ENCODE data around the gene ZNF605. TPM values are rescaled to one million over a fixed set of nuclear protein-coding genes. Genes with fewer than 3 reads are reported as not detected.

Gene ZNF605
- total and polyA plus RNA-seq, 2 donors (not counting 3 experiments of a cell fraction or from before 2014, with no cell fraction given): 2.4 to 11.3 TPM

- Histone ChIP-seq H3K4me1 (ENCODE audit: control insufficient read depth, extremely low read depth, insufficient read depth, low read length) (no peaks in the 10 kb centered on the region), H3K9me1 (replicated peaks; ENCODE audit: control insufficient read depth, extremely low read depth, insufficient read depth, low read length) (no peaks in the 10 kb centered on the region), H3K9ac (replicated peaks; ENCODE audit: extremely low read depth, insufficient read depth, low read length) (no peak overlapping the region), H3K4me2 (ENCODE audit: insufficient read depth, low read length) (no peak overlapping the region), H3K27ac (ENCODE audit: insufficient read depth, low read depth, low read length) (no peak overlapping the region), H3K36me3 (ENCODE audit: control insufficient read depth in 2 of 2, extremely low read depth in 1 of 2, insufficient read depth in 2 of 2, low read length in 2 of 2) (peaks cover 7 to 29% of the 10 kb centered on the region in 2 experiments), H2AFZ (ENCODE audit: low read depth, low read length) (no peak overlapping the region), H3K27me3 (ENCODE audit: control insufficient read depth in 2 of 2, insufficient read depth in 2 of 2, low read length in 2 of 2) (no peaks in the 10 kb centered on the region), H3K79me2 (ENCODE audit: control insufficient read depth, insufficient read depth, low read length) (no peaks in the 10 kb centered on the region), H3K9me3 (replicated peaks; ENCODE audit: control insufficient read depth, insufficient read depth, low read length) (peaks cover 9% of the 10 kb centered on the region), H3K4me3 (replicated peaks in 1 of 3; ENCODE audit: insufficient read depth in 1 of 3, low read depth in 1 of 3, low read length in 3 of 3) (no peak overlapping the region), H4K20me1 (replicated peaks; ENCODE audit: control insufficient read depth, extremely low read depth, insufficient read depth, low read length) (no peaks in the 10 kb centered on the region)
- dilution Hi-C loops (cut with MboI; ENCODE audit: extremely low pct_ligation_motif_present, low sequenced_read_pairs) (no loop called here), intact Hi-C loops (cut with micrococcal nuclease) (no loop called here)
- BruUV-seq (replicated peaks): no TSS peak
- ChIA-PET CTCF (no interaction called here), POLR2A (no interaction called here)
- FAIRE-seq (no peak), DNase-seq (ENCODE audit: low read depth, low spot score) (no peak)
- TF ChIP-seq FOS (IDR thresholded peaks at IDR 0.05; ENCODE audit: borderline replicate concordance, insufficient read depth, low read length): no peak
- no peak for TF ChIP-seq POLR2A (IDR thresholded peaks at IDR 0.05; ENCODE audit: low read depth, low read length)
- TF ChIP-seq, protein P1, sequence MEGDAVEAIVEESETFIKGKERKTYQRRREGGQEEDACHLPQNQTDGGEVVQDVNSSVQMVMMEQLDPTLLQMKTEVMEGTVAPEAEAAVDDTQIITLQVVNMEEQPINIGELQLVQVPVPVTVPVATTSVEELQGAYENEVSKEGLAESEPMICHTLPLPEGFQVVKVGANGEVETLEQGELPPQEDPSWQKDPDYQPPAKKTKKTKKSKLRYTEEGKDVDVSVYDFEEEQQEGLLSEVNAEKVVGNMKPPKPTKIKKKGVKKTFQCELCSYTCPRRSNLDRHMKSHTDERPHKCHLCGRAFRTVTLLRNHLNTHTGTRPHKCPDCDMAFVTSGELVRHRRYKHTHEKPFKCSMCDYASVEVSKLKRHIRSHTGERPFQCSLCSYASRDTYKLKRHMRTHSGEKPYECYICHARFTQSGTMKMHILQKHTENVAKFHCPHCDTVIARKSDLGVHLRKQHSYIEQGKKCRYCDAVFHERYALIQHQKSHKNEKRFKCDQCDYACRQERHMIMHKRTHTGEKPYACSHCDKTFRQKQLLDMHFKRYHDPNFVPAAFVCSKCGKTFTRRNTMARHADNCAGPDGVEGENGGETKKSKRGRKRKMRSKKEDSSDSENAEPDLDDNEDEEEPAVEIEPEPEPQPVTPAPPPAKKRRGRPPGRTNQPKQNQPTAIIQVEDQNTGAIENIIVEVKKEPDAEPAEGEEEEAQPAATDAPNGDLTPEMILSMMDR (IDR thresholded peaks at IDR 0.05; ENCODE audit: extremely low read depth in 1 of 2, insufficient read depth in 1 of 2, low read depth in 1 of 2, low read length in 2 of 2): no peak
- TF ChIP-seq EZH2 (IDR thresholded peaks at IDR 0.05; ENCODE audit: borderline replicate concordance, low read depth, low read length, severe bottlenecking): no peak
- TF ChIP-seq GATA2 (IDR thresholded peaks at IDR 0.05; ENCODE audit: insufficient read depth, insufficient read length, low read depth, low read length): no peak
These were observed 13.5 kb downstream of the ZNF605 start for GRCh38 chr12:132942611-132943010.

DNA sequence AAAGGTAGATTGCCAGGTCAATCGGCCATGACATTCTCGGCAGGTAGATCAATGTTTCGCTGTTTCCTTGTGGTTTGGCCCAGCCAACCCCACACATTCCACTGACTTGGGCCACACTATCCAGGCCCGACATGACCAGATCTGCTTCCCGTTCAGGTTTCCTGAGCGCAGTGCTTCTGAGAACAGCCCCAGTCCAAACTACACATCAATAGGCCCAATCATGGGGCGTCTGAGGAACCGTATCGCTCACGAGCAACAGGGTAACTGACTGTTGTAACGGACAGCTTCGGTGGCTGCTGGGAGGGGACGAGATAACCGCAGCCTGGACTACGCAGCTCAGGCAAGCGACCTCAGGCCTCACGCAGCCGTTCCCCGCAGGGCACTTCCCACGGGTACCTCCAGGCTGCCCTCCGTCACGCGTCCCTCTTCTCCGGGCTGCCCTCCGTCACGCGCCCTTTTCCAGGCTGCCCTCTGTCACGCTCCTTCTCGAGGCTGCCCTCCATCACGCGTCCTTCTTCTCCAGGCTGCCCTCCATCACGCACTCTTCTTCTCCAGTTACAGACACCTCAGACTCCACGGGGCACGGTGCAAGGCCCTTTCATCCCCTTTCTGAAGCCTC, 14.7 kb downstream of the ZNF605 start:
- H3K9me3 ChIP-seq (replicated peaks; ENCODE audit: control insufficient read depth, insufficient read depth, low read length): peaks cover 9% of the 10 kb centered on the region

More for the DNA sequence above, 14.7 kb downstream of the ZNF605 start:
- no peak for DNase-seq (ENCODE audit: low read depth, low spot score)
- no peaks in the 10 kb centered on the region for H3K27me3 ChIP-seq (ENCODE audit: control insufficient read depth in 2 of 2, insufficient read depth in 2 of 2, low read length in 2 of 2)
- dilution Hi-C loops (cut with MboI; ENCODE audit: extremely low pct_ligation_motif_present, low sequenced_read_pairs) (no loop called here), intact Hi-C loops (cut with micrococcal nuclease) (no loop called here)
- ChIA-PET POLR2A (no interaction called here), CTCF (no interaction called here)
- no peak for FAIRE-seq
- no peak overlapping the region for H3K4me3 ChIP-seq (replicated peaks in 1 of 3; ENCODE audit: insufficient read depth in 1 of 3, low read depth in 1 of 3, low read length in 3 of 3)
- TF ChIP-seq EZH2 (IDR thresholded peaks at IDR 0.05; ENCODE audit: borderline replicate concordance, low read depth, low read length, severe bottlenecking): no peak
- TF ChIP-seq POLR2AphosphoS5 (IDR thresholded peaks at IDR 0.05; ENCODE audit: insufficient read depth, low read depth, low read length): no peak
- TF ChIP-seq POLR2A (IDR thresholded peaks at IDR 0.05; ENCODE audit: low read depth, low read length): no peak
- TF ChIP-seq JUN (IDR thresholded peaks at IDR 0.05; ENCODE audit: borderline replicate concordance, insufficient read depth, insufficient read length, low read depth): no peak
- TF ChIP-seq FOS (IDR thresholded peaks at IDR 0.05; ENCODE audit: borderline replicate concordance, insufficient read depth, low read length): no peak
- TF ChIP-seq, protein P1 (IDR thresholded peaks at IDR 0.05; ENCODE audit: extremely low read depth in 1 of 2, insufficient read depth in 1 of 2, low read depth in 1 of 2, low read length in 2 of 2): no peak
- no peak overlapping the region for H2AFZ ChIP-seq (ENCODE audit: low read depth, low read length)
- BruUV-seq (replicated peaks): no TSS peak
- H4K20me1 ChIP-seq (replicated peaks; ENCODE audit: control insufficient read depth, extremely low read depth, insufficient read depth, low read length): no peaks in the 10 kb centered on the region
- no peak overlapping the region for H3K4me2 ChIP-seq (ENCODE audit: insufficient read depth, low read length)
- H3K9ac ChIP-seq (replicated peaks; ENCODE audit: extremely low read depth, insufficient read depth, low read length): no peak overlapping the region
- H3K36me3 ChIP-seq (ENCODE audit: control insufficient read depth in 2 of 2, extremely low read depth in 1 of 2, insufficient read depth in 2 of 2, low read length in 2 of 2): peaks cover 7 to 29% of the 10 kb centered on the region in 2 experiments
- H3K27ac ChIP-seq (ENCODE audit: insufficient read depth, low read depth, low read length): no peak overlapping the region
- no peaks in the 10 kb centered on the region for H3K9me1 ChIP-seq (replicated peaks; ENCODE audit: control insufficient read depth, extremely low read depth, insufficient read depth, low read length)
- no peaks in the 10 kb centered on the region for H3K79me2 ChIP-seq (ENCODE audit: control insufficient read depth, insufficient read depth, low read length)
- no peaks in the 10 kb centered on the region for H3K4me1 ChIP-seq (ENCODE audit: control insufficient read depth, extremely low read depth, insufficient read depth, low read length)
